HG03066 (cell line): Measurements from ENCODE around the gene GALNTL6.
"Not testable (repeated sequence)": the region's sequence is repeated elsewhere in the genome, so short reads cannot be mapped to it uniquely, and the experiment has no call there.

Source experiments
- ATAC-seq: cut with Tn5 transposase; IDR thresholded peaks from one replicate; pipeline ENCODE4 v1.9.1; 2021; ENCODE audit warnings: low read depth; ENCODE audit not compliant: unreplicated experiment

GALNTL6 gene

GRCh38 chr4:172836661-172837060 lies 1023.5 kb downstream of the GALNTL6 start:
- ATAC-seq = no peak

GRCh38 chr4:172838111-172838510 lies 1024.9 kb downstream of the GALNTL6 start:
- no peak for ATAC-seq

- ATAC-seq = no peak
Measured at GRCh38 chr4:172838943-172839342, 1025.7 kb downstream of the GALNTL6 start.

GRCh38 chr4:172842779-172843178 lies 1029.6 kb downstream of the GALNTL6 start:
- no peak for ATAC-seq

GRCh38 chr4:172843192-172843591 lies 1030.0 kb downstream of the GALNTL6 start:
- ATAC-seq = no peak

GRCh38 chr4:172844556-172844955 lies 1031.4 kb downstream of the GALNTL6 start:
- ATAC-seq = no peak

- ATAC-seq = no peak
Measured at GRCh38 chr4:172845281-172845680, 1032.1 kb downstream of the GALNTL6 start.

- ATAC-seq = no peak
Measured at GRCh38 chr4:172850838-172851237, 1037.6 kb downstream of the GALNTL6 start.

GRCh38 chr4:172851534-172851933 lies 1038.3 kb downstream of the GALNTL6 start:
- ATAC-seq = no peak

GRCh38 chr4:172857026-172857425 lies 1043.8 kb downstream of the GALNTL6 start:
- no peak for ATAC-seq

- no peak for ATAC-seq
Measured at GRCh38 chr4:172858731-172859230, 1045.6 kb downstream of the GALNTL6 start.

- ATAC-seq = no peak
Measured at GRCh38 chr4:172865103-172865502, 1051.9 kb downstream of the GALNTL6 start.

GRCh38 chr4:172865531-172866127 lies 1052.4 kb downstream of the GALNTL6 start:
- no peak for ATAC-seq

- no peak for ATAC-seq
Measured at GRCh38 chr4:172866421-172866820, 1053.2 kb downstream of the GALNTL6 start.

GRCh38 chr4:172867835-172868234 lies 1054.6 kb downstream of the GALNTL6 start:
- ATAC-seq = no peak

GRCh38 chr4:172868271-172868670 lies 1055.1 kb downstream of the GALNTL6 start:
- no peak for ATAC-seq

GRCh38 chr4:172869621-172870268 lies 1056.5 kb downstream of the GALNTL6 start:
- ATAC-seq = no peak

- no peak for ATAC-seq
Measured at GRCh38 chr4:172871381-172871780, 1058.2 kb downstream of the GALNTL6 start.

GRCh38 chr4:172874944-172875343 lies 1061.7 kb downstream of the GALNTL6 start:
- no peak for ATAC-seq

- ATAC-seq = no peak
Measured at GRCh38 chr4:172876394-172876793, 1063.2 kb downstream of the GALNTL6 start.

GRCh38 chr4:172881645-172882044 lies 1068.4 kb downstream of the GALNTL6 start:
- ATAC-seq = no peak

GRCh38 chr4:172887358-172887757 lies 1074.2 kb downstream of the GALNTL6 start:
- not testable (repeated sequence) for ATAC-seq
